HG02588 (cell line): ENCODE results near the gene RBM34.
"Not testable (repeated sequence)": the region's sequence is repeated elsewhere in the genome, so short reads cannot be mapped to it uniquely, and the experiment has no call there.

Source experiments
- ATAC-seq: cut with Tn5 transposase; IDR thresholded peaks from one replicate; pipeline ENCODE4 v1.9.1; 2021; ENCODE audit warnings: mild to moderate bottlenecking, moderate library complexity; ENCODE audit not compliant: unreplicated experiment

RBM34 gene

DNA sequence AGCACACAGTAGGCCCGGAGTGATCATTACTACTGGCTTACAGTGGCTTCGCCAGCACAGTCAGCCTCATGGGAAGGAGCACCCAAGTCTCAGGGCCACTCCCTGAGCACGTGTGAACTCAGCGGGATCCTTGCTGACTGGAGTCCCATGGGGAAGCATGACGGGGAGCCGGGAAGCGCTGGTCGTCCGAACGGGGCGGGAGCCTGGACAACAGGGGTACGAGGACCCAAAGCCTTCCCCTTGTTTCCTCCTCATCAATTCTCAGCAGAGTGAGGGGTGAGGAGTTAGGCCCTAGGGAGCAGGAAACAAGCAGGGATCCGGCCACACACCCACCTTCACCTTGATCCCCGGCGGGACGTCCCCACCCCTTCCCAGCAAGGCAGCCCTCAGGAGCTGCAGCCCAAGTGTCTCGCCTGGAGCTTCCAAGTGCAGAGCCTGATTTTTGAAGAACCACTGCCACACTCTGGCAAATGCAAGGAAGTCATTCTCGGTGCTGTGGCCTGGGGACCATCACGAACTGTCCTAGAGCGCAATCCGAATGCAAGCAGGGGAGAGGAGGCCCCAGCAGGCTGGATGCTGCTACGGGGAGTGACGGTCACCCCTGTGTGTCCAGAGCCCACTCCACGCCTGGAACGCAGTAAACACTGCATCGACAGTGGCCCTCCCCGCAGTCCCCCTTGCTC, 67.9 kb downstream of the RBM34 start:
- no peak for ATAC-seq

DNA sequence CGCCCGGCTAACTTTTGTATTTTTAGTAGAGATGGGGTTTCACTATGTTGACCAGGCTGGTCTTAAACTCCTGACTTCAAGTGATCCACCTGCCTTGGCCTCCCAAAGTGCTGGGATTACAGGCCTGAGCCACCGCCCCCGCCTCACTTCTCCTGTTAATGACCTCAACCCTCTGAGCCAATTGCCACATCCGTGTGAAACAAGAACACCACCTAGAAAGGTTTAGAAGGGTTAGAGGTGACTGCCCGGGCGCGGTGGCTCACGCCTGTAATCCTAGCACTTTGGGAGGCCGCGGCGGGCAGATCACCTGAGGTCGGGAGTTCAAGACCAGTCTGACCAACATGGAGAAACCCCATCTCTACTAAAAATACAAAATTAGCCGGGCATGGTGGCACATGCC, 68.6 kb downstream of the RBM34 start:
- ATAC-seq: not testable (repeated sequence)

DNA sequence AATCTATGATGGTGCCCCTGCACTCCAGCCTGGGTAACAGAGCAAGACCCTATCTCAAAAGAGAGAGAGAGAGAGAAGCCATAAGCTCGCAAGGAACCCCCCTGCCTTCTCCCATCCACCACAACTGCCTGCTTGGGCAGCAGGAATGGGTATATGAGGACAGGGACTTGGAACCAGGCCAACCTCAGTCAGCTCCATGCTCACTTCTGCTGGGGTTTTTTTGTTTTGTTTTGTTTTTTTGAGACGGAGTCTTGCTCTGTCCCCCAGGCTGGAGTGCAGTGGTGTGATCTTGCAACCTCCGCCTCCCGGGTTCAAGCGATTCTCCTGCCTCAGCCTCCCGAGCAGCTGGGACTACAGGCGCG, 69.0 kb downstream of the RBM34 start:
- ATAC-seq: not testable (repeated sequence)

DNA sequence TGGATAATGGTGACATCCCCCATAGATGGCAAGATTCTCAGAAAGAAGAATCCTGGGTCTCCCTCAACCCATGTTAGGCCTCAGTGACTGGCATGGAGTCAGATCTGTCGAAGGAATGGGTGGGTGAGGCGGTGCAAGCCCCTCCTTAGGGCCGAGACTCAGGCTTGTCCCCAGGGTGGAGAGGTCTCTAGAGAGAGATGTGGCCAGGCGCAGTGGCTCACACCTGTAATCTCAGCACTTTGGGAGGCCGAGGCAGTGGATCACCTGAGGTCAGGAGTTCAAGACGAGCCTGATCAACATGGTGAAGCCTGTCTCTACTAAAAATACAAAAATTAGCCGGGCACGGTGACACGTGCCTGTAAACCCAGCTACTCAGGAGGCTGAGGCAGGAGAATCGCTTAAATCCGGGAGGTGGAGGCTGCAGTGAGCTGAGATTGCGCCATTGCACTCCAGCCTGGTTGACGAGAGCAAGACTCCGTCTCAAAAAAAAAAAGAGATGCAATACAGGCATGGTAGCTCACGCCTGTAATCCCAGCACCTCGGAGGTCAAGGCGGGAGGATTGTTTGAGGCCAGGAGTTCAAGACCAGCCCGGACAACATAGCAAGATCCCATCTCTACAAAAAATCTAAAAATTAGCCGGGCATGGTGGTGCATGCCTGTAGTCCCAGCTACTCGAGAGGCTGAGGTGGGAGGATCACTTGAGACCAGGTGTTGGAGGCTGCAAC, 69.6 kb downstream of the RBM34 start:
- ATAC-seq: not testable (repeated sequence)

DNA sequence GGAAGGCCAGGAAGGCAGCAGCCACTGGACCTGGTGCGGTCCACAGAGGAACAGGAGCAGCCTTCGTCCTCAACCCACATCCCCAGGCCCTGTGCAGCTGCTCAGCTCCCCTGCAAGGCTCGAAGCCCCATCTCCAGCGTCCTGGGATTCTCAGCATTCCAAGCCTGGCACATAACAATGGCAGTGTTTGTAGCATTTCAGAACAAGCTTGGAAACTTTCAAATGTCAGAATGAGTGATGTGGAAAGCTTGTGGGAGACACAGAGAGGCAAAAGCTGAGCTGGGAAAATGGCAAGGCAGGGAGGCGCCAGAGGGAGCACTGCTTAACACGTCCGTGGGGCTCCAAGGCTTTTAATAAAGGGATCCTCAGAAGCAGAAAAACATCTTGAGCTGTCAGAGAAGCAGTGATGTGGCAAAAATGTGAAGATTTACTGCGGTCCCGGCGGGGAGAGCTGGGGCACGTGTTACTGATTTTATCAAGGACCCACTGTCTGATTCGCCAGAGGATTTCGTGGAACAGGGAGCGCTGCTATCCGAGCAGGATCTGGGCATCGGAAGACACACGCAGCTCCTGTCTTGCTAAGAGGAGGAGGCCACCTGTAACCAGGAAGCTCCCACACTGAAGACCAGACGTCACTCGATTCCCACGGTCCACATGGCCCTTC, 70.5 kb downstream of the RBM34 start:
- ATAC-seq: no peak

DNA sequence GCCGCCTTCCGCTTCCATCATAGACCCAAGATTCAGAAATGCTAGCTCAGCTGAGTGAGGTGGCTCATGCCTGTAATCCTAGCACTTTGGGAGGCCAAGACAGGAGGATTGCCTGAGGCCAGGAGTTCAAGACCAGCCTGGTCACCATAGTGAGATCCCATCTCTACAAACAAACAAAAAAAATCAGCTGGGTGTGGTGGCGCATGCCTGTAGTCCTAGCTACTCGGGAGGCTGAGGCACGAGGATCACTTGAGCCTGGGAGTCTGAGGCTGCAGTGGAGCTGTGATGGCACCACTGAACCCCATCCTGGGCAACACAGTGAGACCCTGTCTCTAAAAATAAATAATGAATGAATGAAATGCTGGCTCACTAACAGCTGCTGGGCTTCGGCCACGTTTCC, 72.1 kb downstream of the RBM34 start:
- no peak for ATAC-seq

DNA sequence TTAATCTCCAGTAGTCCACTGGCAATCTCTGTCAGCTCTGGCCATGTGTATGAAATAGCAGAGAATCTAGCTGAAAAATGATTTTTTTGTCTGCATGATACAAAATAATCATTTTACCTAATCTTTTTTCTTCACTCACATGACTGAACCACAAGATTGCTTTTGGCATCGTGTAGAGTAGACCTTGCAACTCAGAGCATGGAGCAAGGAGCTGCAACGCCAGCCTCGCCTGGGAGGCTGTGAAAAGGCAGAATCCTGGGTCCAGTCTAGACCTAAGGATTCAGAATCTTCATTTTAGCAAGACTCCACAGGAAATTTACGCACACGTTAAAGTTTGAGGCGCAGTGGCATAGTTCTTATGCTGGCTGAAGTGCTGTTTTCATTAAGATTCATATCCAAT, 72.6 kb downstream of the RBM34 start:
- ATAC-seq: no peak

DNA sequence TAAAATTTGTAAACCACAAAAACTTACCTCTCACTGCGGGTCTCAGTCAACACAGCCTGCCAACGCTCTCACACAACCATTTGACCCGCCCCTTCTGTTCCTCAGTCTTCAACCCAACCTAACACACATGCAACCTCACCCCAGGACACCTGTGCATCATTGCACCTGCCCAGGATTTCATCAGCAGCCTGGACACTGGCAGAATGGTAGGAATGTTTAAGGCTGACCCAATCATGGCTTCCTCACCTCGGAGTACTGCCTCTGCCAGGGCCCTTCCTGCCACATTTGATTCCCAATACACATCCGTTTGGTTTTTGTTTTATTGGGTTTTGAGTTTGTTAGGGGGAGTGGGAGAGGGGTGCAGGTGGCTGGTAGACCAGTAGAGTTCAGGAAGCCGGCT, 73.1 kb downstream of the RBM34 start:
- no peak for ATAC-seq

DNA sequence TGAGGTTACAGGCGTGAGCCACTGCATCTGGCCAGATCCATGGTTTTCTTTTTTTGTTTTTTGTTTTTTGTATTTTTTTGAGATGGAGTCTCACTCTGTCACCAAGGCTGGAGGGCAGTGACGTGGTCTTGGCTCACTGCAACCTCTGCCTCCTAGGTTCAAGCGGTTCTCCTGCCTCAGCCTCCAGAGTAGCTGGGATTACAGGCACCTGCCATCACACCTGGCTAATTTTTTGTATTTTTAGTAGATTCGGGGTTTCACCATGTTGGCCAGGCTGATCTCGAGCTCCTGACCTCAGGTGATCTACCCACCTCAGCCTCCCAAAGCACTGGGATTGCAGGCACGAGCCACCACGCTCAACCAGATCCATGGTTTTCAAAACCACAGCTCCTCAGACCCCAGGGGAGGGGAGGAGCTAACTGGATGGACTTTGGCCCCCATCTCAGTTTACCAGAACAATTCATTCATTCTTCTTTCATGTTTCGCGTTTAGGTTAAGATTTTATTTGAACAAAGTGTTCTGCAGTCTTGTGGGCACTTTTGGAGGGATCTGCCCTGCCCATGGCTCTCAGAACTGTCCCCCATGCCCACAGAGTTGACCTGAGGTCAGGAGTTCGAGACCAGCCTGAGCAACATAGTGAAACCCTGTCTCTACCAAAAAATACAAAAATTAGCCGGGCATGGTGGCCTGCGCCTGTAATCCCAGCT, 75.5 kb downstream of the RBM34 start:
- not testable (repeated sequence) for ATAC-seq
